NCI-H1417 (cell line): ENCODE measurements around the gene ZW10.
A peak's percentile ranks its signal among the peaks of the same experiment; 100 is the strongest.
"Not testable (repeated sequence)": the region's sequence is repeated elsewhere in the genome, so short reads cannot be mapped to it uniquely, and the experiment has no call there.

Experiments
- DNase-seq, 3 experiments: peaks; one replicate each; lab custom pipeline; 2025; lab: John Stamatoyannopoulos, UW

Gene ZW10

GRCh38 chr11:113773416-113774173 lies at the start of gene ZW10:
Gene ZW10, minus strand, starts transcription at chr11:113773692. Its CDS starts 26 bp downstream, at chr11:113773666.
- DNase-seq: peak; percentile 94 to 98 (median 96)

DNA sequence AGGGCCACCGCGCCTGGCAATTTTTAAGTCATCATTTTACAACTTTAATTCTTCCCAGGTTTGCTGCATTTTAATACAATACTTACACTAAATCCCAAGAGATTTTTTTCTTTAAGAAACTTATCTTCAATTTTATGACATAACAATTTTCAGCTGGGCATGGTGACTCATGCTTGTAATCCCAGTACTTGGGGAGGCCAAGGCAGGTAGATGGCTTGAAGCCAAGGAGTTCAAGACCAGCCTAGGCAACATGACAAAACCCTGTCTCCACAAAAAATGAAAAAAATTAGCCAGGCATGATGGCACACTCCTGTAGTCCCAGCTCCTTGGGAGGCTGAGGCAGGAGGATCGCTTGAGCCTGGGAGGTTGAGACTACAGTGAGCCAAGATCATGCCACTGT lies 44.9 kb upstream of the ZW10 start:
- DNase-seq: no peak

GRCh38 chr11:113817626-113818025 lies 44.1 kb upstream of the ZW10 start:
- DNase-seq: no peak

DNA sequence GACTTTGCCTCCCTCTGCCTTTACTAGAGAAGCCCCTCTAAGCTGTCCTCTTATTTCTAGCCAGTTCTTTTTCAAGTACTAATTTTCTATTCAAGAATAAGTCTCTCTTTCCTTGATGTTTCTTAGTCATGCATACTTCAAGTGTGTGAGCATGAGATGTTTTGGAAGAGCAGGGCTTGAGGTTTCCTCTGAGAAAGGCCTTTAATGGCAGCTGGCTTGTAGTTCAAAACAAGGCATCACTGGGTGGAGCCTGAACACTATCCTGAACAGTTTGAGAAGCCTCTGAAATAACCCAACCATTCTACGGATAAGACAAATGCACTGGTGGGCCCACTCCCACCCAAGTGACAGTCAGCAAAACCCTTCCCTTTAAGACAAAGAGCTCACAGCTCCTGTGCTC lies 43.7 kb upstream of the ZW10 start:
- no peak for DNase-seq

GRCh38 chr11:113814181-113814580 lies 40.7 kb upstream of the ZW10 start:
- DNase-seq: no peak

- DNase-seq: no peak
These were observed 35.4 kb upstream of the ZW10 start for GRCh38 chr11:113808931-113809330.

GRCh38 chr11:113806406-113806805 lies 32.9 kb upstream of the ZW10 start:
- DNase-seq: peak; percentile 4 to 59 (median 32)

DNA sequence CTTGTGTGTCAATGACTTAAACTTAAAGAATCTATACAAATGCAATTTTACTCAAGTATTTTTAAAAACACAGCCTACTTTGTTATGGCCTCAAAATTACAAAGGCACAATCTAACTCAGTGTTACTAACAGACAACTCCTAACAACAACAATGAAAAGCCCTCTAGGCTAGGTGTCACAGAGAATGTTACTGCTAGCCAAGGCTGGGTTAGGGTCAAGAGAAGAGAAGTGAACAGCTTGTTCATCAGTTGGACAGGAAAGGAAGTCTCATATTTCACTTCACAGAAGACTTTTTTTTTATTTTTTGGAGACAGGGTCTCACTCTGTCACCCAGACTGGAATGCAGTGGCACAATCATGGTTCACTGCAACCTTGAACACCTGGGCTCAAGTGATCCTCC lies 32.1 kb upstream of the ZW10 start:
- DNase-seq: no peak

DNA sequence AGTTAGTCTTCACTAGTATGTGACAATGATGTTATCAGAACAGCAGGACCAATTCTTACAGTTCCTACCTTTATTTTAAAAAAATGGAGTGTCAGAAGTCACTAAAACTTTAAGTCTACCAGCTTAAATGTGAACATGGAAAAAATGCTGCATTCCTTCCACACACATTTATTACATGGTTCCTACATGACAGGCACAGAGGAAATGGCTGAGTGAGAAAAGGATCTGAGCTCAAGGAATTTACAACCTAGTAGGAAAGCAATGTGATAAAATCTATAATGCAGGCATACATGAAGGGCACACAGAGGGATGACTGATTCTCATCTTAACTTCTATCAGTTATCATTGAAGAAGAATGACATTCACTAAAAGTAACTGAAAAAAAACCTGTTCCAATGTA lies 29.1 kb upstream of the ZW10 start:
- no peak for DNase-seq

DNA sequence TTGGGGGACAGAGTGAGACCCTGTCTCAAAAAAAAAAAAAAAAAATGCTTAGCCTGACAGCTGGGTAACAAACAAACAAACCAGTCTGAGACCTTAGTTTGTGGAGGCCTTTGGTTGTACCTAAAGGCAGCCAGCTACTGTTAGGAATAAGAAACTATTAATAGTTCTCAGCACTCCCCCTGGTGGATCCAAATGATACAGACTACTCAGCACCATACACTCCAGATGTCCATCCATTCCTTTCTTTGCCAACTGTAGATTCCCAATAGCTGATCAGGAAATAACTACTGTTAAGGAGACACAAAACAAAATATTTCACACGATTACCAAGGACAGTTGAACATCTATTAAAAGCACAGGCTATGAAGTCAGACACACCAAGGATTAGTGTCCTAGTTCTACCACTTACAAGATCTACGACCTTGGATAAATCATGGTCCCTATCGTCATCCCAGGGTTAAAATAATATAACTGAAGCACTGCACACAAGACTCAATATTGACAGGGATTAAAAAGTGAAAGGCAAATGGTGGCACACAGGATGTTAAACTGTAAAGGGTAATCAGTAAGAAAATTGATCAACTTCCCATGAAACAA lies 23.3 kb upstream of the ZW10 start:
- DNase-seq: peak; percentile 26 to 64 (median 33)

DNA sequence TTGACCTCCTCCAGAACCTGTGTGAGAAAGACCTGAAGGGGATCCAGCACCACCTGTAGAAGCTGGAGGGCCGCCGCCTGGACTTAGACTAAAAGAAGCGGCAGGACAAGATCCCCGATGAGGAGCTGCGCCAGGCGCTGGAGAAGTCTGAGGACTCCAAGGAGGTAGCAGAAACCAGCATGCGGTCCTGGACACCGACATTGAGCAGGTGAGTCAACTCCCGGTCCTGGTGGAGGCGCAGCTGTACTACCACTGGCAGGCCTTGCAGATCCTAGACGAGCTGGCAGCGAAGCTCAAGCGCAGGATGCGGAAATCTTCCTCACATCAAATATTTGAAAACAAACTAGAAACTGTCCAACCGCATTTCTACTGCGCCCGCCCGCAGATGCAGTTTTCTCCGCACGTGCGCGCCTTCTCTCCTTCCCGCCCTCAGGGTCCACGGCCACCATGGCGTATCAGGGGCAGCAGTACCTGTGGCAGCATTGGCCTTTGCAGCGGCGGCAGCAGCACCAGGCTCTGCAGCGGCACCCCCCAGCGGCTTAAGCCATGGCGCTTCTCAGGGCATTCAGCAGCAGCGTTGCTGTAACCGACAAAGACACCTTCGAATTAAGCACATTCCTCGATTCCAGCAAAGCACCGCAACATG lies 16.3 kb upstream of the ZW10 start:
- DNase-seq: no peak

GRCh38 chr11:113789016-113789415 lies 15.5 kb upstream of the ZW10 start:
- not testable (repeated sequence) for DNase-seq

- DNase-seq: no peak
These were observed 8.6 kb upstream of the ZW10 start for GRCh38 chr11:113782134-113782533.

- peak in 1 of 3 experiments; percentile 13 for DNase-seq
These were observed 8.2 kb upstream of the ZW10 start for GRCh38 chr11:113781682-113782081.

DNA sequence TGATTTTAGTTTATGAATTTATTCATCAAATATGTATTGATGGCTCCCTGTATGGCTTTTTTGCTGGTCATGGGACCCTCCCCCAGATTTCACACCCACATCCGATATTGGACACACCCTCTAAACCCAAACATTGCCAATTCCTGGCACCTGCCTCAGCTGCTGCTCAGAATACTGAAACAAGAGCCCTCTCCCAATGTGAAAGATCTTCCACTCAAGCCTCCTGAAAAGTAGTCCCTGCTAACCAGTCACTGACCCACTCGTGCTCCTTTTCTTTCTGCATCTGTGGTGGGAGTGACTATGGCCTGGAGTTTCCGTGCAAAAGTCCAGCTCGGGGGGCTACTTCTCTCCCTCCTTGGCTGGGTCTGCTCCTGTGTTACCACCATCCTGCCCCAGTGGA lies 6.0 kb upstream of the ZW10 start, which contains the start of gene CLDN25:
TSS of gene CLDN25 (plus strand) at position 301 of the 400 bp plus-strand sequence. CDS start at position 301, 0 bp downstream.
- no peak for DNase-seq

GRCh38 chr11:113778111-113778910 lies 4.8 kb upstream of the ZW10 start:
- peak in 2 of 3 experiments; percentile 5 to 40 for DNase-seq

GRCh38 chr11:113774174-113774503 lies 647 bp upstream of the ZW10 start:
- DNase-seq: no peak

DNA sequence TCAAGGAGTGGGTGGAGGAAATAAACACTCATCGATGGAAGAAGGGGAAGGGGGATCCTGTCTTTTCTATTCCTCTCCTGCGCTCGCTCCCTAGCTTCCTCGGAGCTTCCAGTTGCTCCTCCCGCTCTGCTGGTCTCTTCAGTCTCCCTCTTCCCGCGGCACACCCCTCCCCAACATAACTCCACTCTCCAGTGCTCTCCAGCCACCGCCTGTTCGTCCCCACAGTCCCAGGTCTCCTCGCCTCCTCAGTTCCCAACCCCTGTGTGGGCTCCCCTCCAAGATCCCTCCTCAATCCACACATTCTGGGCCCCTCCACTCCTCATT lies 438 bp downstream of the ZW10 start:
- DNase-seq: peak in 1 of 3 experiments; percentile 72

DNA sequence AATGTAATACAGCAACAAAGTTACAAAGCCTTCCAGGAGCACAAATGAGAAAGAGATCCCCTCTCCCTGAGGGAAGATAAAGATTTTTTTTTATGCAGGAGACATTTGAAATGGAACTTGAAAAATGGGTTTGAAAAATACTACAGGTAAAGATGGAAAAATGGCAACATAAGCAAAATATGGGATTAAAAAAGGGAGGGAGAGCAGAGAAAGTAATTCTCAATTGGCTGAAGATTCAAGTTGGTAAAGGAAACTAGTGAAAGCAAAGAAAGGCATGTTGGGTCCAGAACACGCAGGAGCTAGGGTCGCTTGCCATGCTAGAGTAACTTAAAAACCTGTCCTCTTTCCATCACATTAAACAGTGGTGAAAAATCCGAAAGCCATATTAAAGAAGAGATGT lies 1.5 kb downstream of the ZW10 start:
- no peak for DNase-seq

DNA sequence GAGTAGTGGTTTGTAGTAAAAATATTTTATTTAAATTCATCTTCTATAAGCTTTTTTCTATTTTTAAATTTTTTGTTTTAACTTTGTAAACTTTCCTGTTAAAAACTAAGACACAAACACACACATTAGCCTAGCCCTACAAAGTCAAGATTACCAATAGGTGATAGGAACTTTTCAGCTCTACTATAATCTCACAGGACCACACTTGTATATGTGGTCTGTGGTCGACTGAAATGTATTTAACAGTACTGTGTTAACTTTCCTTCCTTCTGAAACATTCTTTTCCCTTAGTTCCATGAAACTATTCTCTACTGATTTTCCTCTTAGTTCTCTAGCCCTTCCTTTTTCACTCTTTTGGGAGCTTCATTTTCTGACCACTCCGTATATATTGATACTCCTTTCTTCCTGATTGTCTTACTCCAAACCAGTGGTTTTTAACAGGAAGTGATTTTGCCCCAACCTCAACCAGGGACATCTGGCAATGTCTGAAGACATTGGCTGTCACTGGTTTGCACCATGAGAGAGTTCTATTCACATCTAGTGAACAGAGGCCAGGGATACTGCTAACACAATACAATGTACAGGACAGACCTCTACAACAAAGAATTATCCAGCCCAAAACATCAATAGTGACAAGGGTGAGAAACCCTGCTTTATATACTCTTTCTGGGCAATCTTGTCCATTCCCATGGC lies 8.8 kb downstream of the ZW10 start:
- no peak for DNase-seq

GRCh38 chr11:113763040-113763439 lies 10.5 kb downstream of the ZW10 start:
- not testable (repeated sequence) for DNase-seq

DNA sequence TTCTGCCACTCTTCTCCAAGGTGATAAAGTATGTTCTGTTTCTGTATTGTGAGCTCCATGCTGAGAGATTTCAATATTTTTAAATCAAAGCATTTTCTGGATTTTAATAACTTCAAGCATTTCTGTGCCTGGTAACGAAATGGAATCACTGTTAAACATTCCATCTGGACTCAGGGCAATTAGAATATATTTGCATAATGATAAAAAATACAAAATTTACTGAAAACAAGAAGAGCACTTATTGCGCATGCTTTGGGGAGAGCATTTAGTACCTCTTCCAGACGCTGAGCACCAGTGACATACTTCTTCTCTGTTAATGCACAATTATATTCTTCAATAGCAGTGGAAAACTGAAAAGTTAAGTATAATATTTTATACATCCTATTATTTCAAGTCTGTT lies 13.3 kb downstream of the ZW10 start:
- no peak for DNase-seq
